GM21360 (cell line): ENCODE results near the gene COTL1.
A peak's percentile ranks its signal among the peaks of the same experiment; 100 is the strongest.

ENCODE experiments used
- ATAC-seq: cut with Tn5 transposase; IDR thresholded peaks from one replicate; pipeline ENCODE4 v1.9.1; 2021; ENCODE audit warnings: mild to moderate bottlenecking, moderate library complexity; ENCODE audit not compliant: unreplicated experiment

Gene COTL1

GRCh38 chr16:84614968-84615813 lies 2.7 kb downstream of the COTL1 start:
- ATAC-seq, result no peak

GRCh38 chr16:84614623-84614967 lies 3.3 kb downstream of the COTL1 start:
- no peak for ATAC-seq

GRCh38 chr16:84614073-84614459 lies 3.8 kb downstream of the COTL1 start:
- ATAC-seq, result no peak

DNA sequence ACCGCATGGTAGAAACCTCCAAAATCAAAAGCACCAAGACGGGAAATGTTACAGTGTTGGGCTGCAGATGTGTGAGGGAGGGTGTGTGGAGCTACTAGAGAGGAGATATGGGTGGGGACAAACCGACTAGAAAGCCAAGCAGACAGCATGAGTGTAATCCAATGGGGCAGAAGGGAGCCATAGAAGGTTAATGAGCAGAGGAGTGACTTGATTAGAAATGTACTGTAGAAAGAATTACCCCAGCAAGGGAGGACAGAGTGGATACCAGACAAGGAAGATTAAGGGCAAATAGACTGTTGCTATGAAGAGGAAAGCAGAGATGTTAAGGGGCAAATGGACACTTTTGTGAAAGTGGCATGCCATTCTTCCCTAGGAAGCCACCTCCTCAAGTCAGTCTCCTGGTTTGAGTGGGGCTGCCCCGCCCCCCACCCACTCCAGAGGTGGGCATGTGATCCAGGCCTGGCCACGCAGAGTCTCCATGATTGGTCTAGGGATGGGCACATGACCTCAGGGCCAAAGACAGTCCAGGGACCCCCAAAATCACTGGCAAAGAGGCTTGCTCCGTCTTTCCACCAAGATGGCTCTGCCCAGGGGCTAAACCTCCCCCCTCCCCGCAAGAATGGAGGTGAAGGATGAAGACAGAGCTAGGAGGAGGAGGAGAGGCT lies 4.3 kb downstream of the COTL1 start:
- ATAC-seq, result no peak

- ATAC-seq, result no peak
Observed at GRCh38 chr16:84612686-84613085, 5.2 kb downstream of the COTL1 start.

GRCh38 chr16:84611041-84611440 lies 6.8 kb downstream of the COTL1 start:
- no peak for ATAC-seq

DNA sequence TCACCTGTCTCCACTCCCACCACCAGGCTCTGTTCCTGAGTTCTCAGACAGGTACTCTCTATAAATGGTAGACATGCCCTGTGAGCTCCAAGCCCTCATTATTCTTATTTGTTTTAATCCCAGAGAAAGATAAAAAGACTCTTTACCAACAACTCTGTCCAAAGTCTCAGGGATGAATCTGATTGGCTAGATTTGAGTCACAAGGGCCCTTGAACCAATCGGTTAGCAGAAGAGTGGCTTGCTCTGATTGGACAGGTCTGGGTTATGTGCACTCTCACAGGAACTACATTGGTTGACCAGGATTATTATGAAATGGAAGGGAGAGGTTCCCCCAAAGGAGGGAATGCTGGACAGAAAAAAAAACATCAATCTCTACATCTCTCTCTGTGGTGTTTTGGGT lies 7.5 kb downstream of the COTL1 start:
- no peak for ATAC-seq

DNA sequence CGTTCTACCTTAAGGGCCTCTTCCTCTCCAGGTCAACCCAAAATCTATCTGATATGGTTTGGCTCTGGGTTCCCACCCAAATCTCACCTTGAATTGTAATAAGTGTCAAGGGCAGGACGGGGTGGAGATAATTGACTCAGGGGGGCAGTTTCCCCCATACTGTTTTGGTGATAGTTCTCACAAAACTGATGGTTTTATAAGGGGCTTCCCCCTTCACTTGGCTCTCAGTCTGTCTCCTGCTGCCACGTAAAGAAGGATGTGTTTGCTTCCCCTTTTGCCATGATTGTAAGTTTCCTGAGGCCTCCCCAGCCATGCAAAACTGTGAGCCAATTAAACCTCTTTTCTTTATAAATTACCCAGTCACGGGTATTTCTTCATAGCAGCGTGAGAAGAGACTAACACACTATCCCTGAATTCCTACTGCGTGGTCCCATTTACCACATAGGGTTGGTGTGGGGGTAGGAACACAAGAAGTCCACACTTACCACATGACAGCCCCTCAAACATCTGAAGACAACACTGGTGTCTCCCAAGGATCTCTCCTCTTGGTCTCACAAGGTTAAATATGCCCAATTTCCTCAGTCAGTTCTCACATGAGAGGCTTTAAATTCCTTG lies 8.2 kb downstream of the COTL1 start:
- ATAC-seq, result no peak

DNA sequence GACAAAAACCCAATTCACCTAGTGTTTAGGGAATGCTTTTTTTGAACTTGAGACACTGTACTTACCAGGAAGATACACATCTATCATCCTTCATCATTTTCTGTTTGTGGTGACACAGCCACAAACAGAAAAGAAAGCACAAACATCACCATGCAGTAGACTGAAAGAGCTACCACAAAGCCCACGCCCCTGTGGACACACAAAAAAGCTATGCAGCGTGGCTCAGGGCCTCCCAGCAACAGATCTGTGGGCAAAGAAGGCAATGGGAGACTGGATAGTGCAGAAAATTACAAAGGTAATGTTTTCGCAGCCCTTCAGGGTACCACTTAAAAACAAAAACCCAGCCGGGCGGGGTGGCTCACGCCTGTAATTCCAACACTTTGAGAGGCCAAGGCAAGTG lies 9.6 kb downstream of the COTL1 start:
- ATAC-seq, result no peak

DNA sequence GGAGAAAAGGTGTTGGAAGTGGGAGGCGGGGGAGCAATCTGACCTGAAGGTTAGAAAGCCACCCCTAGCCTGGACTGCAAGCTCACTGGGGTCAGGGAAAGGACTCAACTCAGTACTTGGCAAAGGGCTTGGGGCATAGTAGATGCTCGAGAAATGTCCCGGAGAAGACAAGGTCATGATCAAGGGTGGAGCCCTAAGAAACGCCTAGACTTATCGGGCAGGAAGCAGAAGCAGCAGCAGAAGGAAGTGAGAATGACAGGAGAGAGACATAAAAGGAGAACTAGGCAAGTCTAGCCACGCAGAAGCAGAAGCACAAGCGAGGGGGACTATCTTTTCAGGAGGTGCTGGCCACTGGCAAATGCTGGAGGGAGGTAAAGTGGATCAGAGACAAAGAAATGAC lies 10.2 kb downstream of the COTL1 start:
- ATAC-seq, result peak; percentile 69

- no peak for ATAC-seq
Observed at GRCh38 chr16:84607061-84607460, 10.8 kb downstream of the COTL1 start.

DNA sequence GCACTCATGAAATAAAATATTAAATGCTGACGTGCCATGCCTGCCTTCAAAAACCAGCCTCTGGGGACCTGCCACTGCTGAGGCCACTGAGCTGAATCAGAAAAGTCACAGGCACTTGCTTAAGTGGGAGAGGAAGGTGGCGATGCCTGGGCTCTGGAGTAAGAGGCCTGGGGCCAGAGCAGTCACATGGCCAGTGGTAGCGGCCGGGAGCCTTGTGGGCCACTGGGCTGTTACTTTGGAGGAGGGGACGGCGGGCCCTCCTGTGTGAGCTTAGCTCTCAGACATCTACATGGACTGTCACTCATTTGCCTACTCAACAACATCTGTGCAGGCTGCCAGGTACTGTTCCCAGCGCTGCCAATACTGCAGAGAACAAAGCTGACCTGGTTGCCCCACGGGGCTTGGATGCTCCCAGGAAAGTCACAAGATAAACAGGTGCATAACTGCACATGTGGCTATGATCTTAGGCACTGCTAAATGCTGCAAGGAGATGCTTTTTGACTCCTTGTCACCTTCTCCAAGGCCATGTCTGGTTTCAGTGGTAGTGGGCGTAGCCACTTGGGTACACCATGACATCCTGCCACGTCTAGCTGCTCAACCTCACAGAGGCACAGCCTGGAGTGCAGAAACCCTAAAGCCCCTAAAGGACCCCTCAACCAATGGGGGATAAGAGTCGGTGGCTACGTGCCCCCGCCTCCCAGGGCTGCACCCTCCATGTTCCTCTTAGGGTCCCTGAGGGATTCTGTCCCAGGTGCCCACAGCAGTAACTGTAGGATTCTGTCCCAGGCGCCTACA lies 11.6 kb downstream of the COTL1 start:
- no peak for ATAC-seq

DNA sequence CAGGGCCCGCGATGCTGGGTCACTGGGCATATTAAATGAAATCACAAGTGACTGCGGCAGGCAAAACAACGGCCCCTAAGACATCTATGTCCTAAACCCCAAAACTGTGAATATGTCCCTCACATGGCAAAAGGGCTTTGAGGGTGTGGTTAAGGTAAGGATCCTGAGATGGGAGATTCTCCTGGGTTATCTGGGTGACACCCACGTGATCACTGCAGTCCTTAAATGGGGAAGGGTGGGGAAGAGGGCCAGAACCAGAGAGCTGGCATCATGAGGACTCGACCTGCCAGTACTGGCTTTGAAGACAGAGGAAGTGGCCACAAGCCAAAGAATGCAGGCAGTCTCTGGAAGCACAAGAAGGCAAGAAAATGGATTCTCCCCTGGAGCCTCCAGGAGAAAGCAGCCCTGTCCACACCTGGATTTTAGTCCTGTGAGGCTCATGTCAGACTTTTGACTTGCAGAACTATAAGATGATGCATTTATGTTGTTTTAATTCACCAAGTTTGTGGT lies 12.5 kb downstream of the COTL1 start:
- ATAC-seq, result no peak

- ATAC-seq, result no peak
Observed at GRCh38 chr16:84604477-84605013, 13.3 kb downstream of the COTL1 start.

DNA sequence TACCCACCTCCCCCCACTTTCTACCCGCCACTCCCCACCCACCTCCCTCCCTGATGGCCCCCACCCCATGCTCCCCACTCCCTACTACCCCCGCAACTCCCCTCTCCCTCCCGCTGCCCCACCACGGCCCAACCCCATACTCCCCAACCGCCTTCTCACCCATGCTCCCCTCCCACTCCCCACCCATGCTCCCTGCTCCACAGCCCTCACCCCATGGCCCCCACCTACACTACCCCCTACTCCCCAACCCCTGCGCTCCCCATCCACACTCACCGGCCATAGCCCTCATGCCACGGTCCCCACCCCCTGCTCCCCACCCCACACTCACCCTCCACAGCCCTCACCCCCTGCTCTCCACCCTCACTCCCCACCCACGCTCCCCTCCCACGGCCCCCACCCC lies 13.9 kb downstream of the COTL1 start:
- ATAC-seq, result no peak

- no peak for ATAC-seq
Observed at GRCh38 chr16:84603140-84603816, 14.6 kb downstream of the COTL1 start.

GRCh38 chr16:84600343-84601229 lies 17.3 kb downstream of the COTL1 start:
- peak; percentile 56 for ATAC-seq

- ATAC-seq, result no peak
Observed at GRCh38 chr16:84599521-84600202, 18.2 kb downstream of the COTL1 start.

DNA sequence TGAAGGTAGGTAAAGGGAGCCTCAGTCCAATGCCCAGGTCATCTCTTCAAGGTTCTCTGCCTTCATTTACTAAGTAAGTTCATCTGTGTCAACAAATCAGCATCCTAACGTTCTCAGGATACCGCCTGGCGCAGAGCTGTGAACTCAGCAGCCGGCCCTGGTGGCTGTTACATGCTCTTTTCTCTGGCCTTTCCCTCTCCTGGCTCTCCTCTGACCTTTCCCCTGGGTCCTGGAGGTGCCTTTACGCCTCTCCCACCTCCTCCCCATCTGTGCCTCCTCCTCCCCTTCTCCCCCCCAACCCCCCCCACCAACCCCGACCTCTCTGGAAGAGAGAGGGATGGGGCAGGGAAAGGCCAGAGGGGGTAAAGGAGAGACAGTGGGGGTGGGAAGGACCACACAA lies 19.5 kb downstream of the COTL1 start:
- ATAC-seq, result no peak
